ENCODE data around the gene MYO7B.

The MYO7B gene

GRCh38 chr2:127664065-127664894 lies 128.8 kb downstream of the MYO7B start:
- no peak for DNase-seq (ENCODE audit: low read depth)

GRCh38 chr2:127664895-127665225 lies 129.4 kb downstream of the MYO7B start:
- DNase-seq (ENCODE audit: low read depth), result no peak

- DNase-seq (ENCODE audit: low read depth), result no peak
Measured at GRCh38 chr2:127665267-127665893, 129.9 kb downstream of the MYO7B start.

GRCh38 chr2:127669056-127669455 lies 133.6 kb downstream of the MYO7B start:
- no peak for DNase-seq (ENCODE audit: low read depth)

GRCh38 chr2:127670055-127670956 lies 134.8 kb downstream of the MYO7B start:
- no peak for DNase-seq (ENCODE audit: low read depth)

- DNase-seq (ENCODE audit: low read depth), result no peak
Measured at GRCh38 chr2:127670957-127671290, 135.4 kb downstream of the MYO7B start.

- DNase-seq (ENCODE audit: low read depth), result no peak
Measured at GRCh38 chr2:127671557-127672302, 136.2 kb downstream of the MYO7B start.

- DNase-seq (ENCODE audit: low read depth), result no peak
Measured at GRCh38 chr2:127672341-127673224, 137.1 kb downstream of the MYO7B start.

GRCh38 chr2:127673291-127674069 lies 138.0 kb downstream of the MYO7B start:
- DNase-seq (ENCODE audit: low read depth), result no peak

- DNase-seq (ENCODE audit: low read depth), result no peak
Measured at GRCh38 chr2:127674241-127675209, 139.0 kb downstream of the MYO7B start.

- DNase-seq (ENCODE audit: low read depth), result no peak
Measured at GRCh38 chr2:127675331-127676261, 140.1 kb downstream of the MYO7B start, which contains the start of gene LIMS2. Gene LIMS2, minus strand, starts transcription at chr2:127675530. Its CDS starts 506 bp downstream, at chr2:127675024.

- DNase-seq (ENCODE audit: low read depth), result no peak
Measured at GRCh38 chr2:127676906-127677305, 141.4 kb downstream of the MYO7B start.

- no peak for DNase-seq (ENCODE audit: low read depth)
Measured at GRCh38 chr2:127678531-127678930, 143.0 kb downstream of the MYO7B start.

GRCh38 chr2:127678991-127679390 lies 143.5 kb downstream of the MYO7B start:
- DNase-seq (ENCODE audit: low read depth), result no peak

- DNase-seq (ENCODE audit: low read depth), result no peak
Measured at GRCh38 chr2:127679680-127680361, 144.3 kb downstream of the MYO7B start.

- DNase-seq (ENCODE audit: low read depth), result no peak
Measured at GRCh38 chr2:127680706-127681287, 145.3 kb downstream of the MYO7B start.

- DNase-seq (ENCODE audit: low read depth), result no peak
Measured at GRCh38 chr2:127681288-127681804, 145.9 kb downstream of the MYO7B start.

Data from stimulated activated CD8-positive, alpha-beta memory T cell treated with anti-CD3 and anti-CD28 coated beads, Interleukin-7, amount 100 ng/mL, for 24 hours (primary cell).